Measurements from ENCODE around the gene SLC24A4. TPM values are rescaled to one million over a fixed set of nuclear protein-coding genes. Genes with fewer than 3 reads are reported as not detected.

SLC24A4 gene
- total RNA-seq, 2 donors from 2014 or later: not detected

DNA sequence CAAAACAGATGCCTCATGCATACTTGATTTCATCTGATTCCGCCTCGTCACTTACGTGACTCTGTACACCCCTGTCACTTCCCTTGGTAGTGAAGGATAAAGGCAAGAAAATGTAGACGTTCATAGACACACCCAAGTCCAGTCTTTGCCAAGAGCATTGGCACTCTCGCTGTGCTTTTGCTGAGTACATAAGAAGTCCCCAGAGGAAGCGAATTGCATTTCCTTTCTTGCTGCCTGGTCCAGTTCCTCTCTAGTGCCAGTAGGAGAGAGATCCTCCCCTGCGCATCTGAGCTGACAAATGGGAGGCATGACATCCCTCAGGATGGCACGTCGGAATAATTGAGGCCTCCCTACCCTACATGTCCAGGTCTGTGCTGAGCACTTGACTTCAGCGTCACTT, 169.3 kb downstream of the SLC24A4 start:
- peaks cover 3% of the 10 kb centered on the region for H3K4me1 Mint-ChIP-seq (ENCODE audit: low read depth)
- no peak for ATAC-seq (replicated peaks in 1 of 2)
- H3K27ac Mint-ChIP-seq: no peak overlapping the region
- no peak overlapping the region for H3K4me3 Mint-ChIP-seq
- no peaks in the 10 kb centered on the region for H3K36me3 Mint-ChIP-seq (ENCODE audit: insufficient read depth in 2 of 2)
- H3K9me3 Mint-ChIP-seq: no peaks in the 10 kb centered on the region
- H3K27me3 Mint-ChIP-seq (ENCODE audit: low read depth): peaks cover 4% of the 10 kb centered on the region
- DNase-seq: no peak

- no peak for DNase-seq
- H3K9me3 Mint-ChIP-seq: no peaks in the 10 kb centered on the region
- H3K27ac Mint-ChIP-seq: no peak overlapping the region
- H3K4me3 Mint-ChIP-seq: no peak overlapping the region
- ATAC-seq (replicated peaks in 1 of 2): no peak
- no peaks in the 10 kb centered on the region for H3K4me1 Mint-ChIP-seq (ENCODE audit: low read depth)
- no peaks in the 10 kb centered on the region for H3K36me3 Mint-ChIP-seq (ENCODE audit: insufficient read depth in 2 of 2)
- H3K27me3 Mint-ChIP-seq (ENCODE audit: low read depth): no peaks in the 10 kb centered on the region
Measured at GRCh38 chr14:92493024-92493423, 170.1 kb downstream of the SLC24A4 start.

GRCh38 chr14:92493492-92493891, 170.5 kb downstream of the SLC24A4 start:
- H3K27ac Mint-ChIP-seq: no peak overlapping the region
- DNase-seq: no peak
- H3K27me3 Mint-ChIP-seq (ENCODE audit: low read depth): no peaks in the 10 kb centered on the region
- no peaks in the 10 kb centered on the region for H3K4me1 Mint-ChIP-seq (ENCODE audit: low read depth)
- no peaks in the 10 kb centered on the region for H3K9me3 Mint-ChIP-seq
- no peak overlapping the region for H3K4me3 Mint-ChIP-seq
- ATAC-seq (replicated peaks in 1 of 2): no peak
- H3K36me3 Mint-ChIP-seq (ENCODE audit: insufficient read depth in 2 of 2): no peaks in the 10 kb centered on the region

- DNase-seq (no peak), ATAC-seq (replicated peaks in 1 of 2) (no peak)
- no peaks in the 10 kb centered on the region for H3K4me1 Mint-ChIP-seq (ENCODE audit: low read depth)
- H3K36me3 Mint-ChIP-seq (ENCODE audit: insufficient read depth in 2 of 2): no peaks in the 10 kb centered on the region
- H3K4me3 Mint-ChIP-seq: no peak overlapping the region
- no peaks in the 10 kb centered on the region for H3K27me3 Mint-ChIP-seq (ENCODE audit: low read depth)
- H3K27ac Mint-ChIP-seq: no peak overlapping the region
- no peaks in the 10 kb centered on the region for H3K9me3 Mint-ChIP-seq
Measured at GRCh38 chr14:92494512-92494911, 171.5 kb downstream of the SLC24A4 start.

- H3K27me3 Mint-ChIP-seq (ENCODE audit: low read depth): no peaks in the 10 kb centered on the region
- no peak overlapping the region for H3K4me3 Mint-ChIP-seq
- no peaks in the 10 kb centered on the region for H3K36me3 Mint-ChIP-seq (ENCODE audit: insufficient read depth in 2 of 2)
- no peak for ATAC-seq (replicated peaks in 1 of 2)
- no peak overlapping the region for H3K27ac Mint-ChIP-seq
- H3K4me1 Mint-ChIP-seq (ENCODE audit: low read depth): no peaks in the 10 kb centered on the region
- H3K9me3 Mint-ChIP-seq: no peaks in the 10 kb centered on the region
- DNase-seq: no peak
Measured at GRCh38 chr14:92495027-92495426, 172.1 kb downstream of the SLC24A4 start.

DNA sequence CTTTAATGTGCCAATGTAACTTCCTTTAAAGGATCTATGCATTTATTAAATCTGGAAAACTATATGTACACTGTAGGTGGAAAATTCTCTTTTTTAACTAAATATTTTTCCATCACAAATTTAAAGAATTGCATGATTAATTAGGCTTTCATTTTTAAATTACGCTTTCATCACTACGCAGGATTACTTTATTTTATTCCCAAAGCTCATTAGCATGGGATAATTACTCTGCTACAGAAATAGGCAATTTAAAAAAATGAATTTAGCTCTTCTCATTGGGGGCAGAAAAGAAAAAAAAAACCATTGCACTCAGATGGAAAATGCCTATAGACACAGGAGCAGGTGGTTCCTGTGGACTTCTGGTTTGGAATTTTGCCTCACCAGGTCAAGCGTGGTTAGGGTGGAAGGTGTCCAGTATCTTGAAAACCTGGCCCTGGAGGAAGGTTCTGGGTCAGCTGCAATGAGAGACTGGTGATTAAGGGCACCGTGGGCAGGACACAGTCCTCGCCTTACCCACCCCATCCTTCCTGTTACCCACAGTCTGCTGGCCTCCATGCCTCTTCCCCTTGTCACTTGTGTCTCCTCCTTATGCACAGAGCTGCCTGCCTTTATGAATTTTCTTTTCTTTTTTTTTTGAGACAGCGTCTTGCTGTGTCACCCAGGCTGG, 173.4 kb downstream of the SLC24A4 start:
- Mint-ChIP-seq H3K9me3 (no peaks in the 10 kb centered on the region), H3K4me3 (no peak overlapping the region), H3K27ac (no peak overlapping the region), H3K4me1 (ENCODE audit: low read depth) (no peaks in the 10 kb centered on the region), H3K36me3 (ENCODE audit: insufficient read depth in 2 of 2) (no peaks in the 10 kb centered on the region), H3K27me3 (ENCODE audit: low read depth) (no peaks in the 10 kb centered on the region)
- DNase-seq: no peak
- no peak for ATAC-seq (replicated peaks in 1 of 2)

DNA sequence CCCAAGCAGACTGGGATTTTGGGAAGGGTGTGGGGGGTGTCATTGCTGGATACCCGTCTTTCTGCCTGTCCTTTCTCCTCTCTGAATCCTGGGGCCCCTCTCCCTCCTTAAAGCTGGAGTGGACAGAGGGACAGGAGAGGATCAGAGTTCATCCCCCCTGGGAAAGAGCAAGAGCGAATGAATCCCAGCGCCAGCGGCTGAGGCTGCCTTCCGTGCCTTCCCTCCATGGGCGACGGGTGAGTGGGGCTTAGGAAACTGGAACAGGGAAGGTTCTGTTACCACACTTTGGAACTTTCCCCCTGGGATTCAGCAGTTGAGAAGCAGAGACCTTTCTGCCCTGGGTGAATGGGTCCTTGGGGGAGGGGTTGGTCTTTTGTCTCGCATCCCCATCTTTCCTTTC, 174.4 kb downstream of the SLC24A4 start:
- Mint-ChIP-seq H3K36me3 (ENCODE audit: insufficient read depth in 2 of 2) (no peaks in the 10 kb centered on the region), H3K27me3 (ENCODE audit: low read depth) (no peaks in the 10 kb centered on the region), H3K4me1 (ENCODE audit: low read depth) (no peaks in the 10 kb centered on the region), H3K4me3 (no peak overlapping the region), H3K9me3 (no peaks in the 10 kb centered on the region), H3K27ac (no peak overlapping the region)
- ATAC-seq (replicated peaks in 1 of 2): no peak
- DNase-seq: no peak

- no peaks in the 10 kb centered on the region for H3K9me3 Mint-ChIP-seq
- no peaks in the 10 kb centered on the region for H3K4me1 Mint-ChIP-seq (ENCODE audit: low read depth)
- no peaks in the 10 kb centered on the region for H3K36me3 Mint-ChIP-seq (ENCODE audit: insufficient read depth in 2 of 2)
- DNase-seq (no peak), ATAC-seq (replicated peaks in 1 of 2) (no peak)
- no peak overlapping the region for H3K4me3 Mint-ChIP-seq
- peaks cover 8% of the 10 kb centered on the region for H3K27me3 Mint-ChIP-seq (ENCODE audit: low read depth)
- H3K27ac Mint-ChIP-seq: no peak overlapping the region
Measured at GRCh38 chr14:92499234-92499633, 176.3 kb downstream of the SLC24A4 start.

GRCh38 chr14:92500491-92500941, 177.6 kb downstream of the SLC24A4 start:
- no peak for ATAC-seq (replicated peaks in 1 of 2)
- no peaks in the 10 kb centered on the region for H3K36me3 Mint-ChIP-seq (ENCODE audit: insufficient read depth in 2 of 2)
- H3K27me3 Mint-ChIP-seq (ENCODE audit: low read depth): peaks cover 15% of the 10 kb centered on the region
- no peak overlapping the region for H3K27ac Mint-ChIP-seq
- no peaks in the 10 kb centered on the region for H3K4me1 Mint-ChIP-seq (ENCODE audit: low read depth)
- no peaks in the 10 kb centered on the region for H3K9me3 Mint-ChIP-seq
- no peak for DNase-seq
- H3K4me3 Mint-ChIP-seq: no peak overlapping the region

GRCh38 chr14:92501891-92502351, 179.0 kb downstream of the SLC24A4 start:
- no peak overlapping the region for H3K4me3 Mint-ChIP-seq
- ATAC-seq (replicated peaks in 1 of 2) (no peak), DNase-seq (no peak)
- no peaks in the 10 kb centered on the region for H3K36me3 Mint-ChIP-seq (ENCODE audit: insufficient read depth in 2 of 2)
- peaks cover 16% of the 10 kb centered on the region for H3K27me3 Mint-ChIP-seq (ENCODE audit: low read depth)
- H3K27ac Mint-ChIP-seq: no peak overlapping the region
- no peaks in the 10 kb centered on the region for H3K4me1 Mint-ChIP-seq (ENCODE audit: low read depth)
- no peaks in the 10 kb centered on the region for H3K9me3 Mint-ChIP-seq

- Mint-ChIP-seq H3K27me3 (ENCODE audit: low read depth) (peaks cover 16% of the 10 kb centered on the region), H3K4me3 (no peak overlapping the region), H3K4me1 (ENCODE audit: low read depth) (peaks cover 6% of the 10 kb centered on the region), H3K27ac (no peak overlapping the region), H3K9me3 (no peaks in the 10 kb centered on the region), H3K36me3 (ENCODE audit: insufficient read depth in 2 of 2) (no peaks in the 10 kb centered on the region)
- ATAC-seq (replicated peaks in 1 of 2): no peak
- no peak for DNase-seq
Measured at GRCh38 chr14:92502541-92503286, 179.7 kb downstream of the SLC24A4 start.

DNA sequence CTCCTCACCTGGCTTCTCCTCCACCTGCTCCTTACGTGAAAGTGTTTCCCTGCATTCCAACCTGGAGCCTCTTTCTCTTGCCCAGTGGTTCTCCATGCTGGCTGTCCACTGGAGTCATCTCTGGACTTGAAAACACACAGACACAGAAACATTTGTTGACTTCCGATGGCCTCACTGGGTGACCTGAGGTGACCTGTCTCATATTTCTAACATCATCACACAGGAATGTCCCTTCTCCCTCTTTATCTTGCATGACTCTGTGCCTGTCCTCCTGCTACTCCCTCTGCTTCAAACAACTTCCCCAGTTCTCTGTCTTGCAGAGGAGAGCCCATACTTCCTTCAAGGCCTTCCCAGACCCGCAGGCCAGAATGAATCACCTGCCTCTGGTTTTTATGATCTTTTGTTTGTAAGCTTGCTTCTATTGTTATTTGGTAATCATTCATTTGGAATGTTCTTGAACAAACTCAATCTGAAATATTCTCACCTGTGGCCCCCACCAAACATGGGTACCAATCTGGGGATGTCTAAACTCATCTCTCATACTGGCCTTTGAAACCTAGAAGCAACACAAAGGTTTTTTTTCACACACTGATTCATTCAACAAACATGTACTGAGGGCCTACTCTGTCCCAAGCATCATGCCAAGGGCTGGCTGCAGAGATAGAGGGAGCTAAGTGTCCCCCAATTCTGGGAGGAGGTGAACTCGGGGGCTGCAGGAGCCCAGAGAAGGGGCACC, 181.0 kb downstream of the SLC24A4 start:
- no peak overlapping the region for H3K27ac Mint-ChIP-seq
- peaks cover 6% of the 10 kb centered on the region for H3K4me1 Mint-ChIP-seq (ENCODE audit: low read depth)
- H3K36me3 Mint-ChIP-seq (ENCODE audit: insufficient read depth in 2 of 2): no peaks in the 10 kb centered on the region
- H3K27me3 Mint-ChIP-seq (ENCODE audit: low read depth): peaks cover 25% of the 10 kb centered on the region
- no peak for ATAC-seq (replicated peaks in 1 of 2)
- DNase-seq: no peak
- no peak overlapping the region for H3K4me3 Mint-ChIP-seq
- H3K9me3 Mint-ChIP-seq: no peaks in the 10 kb centered on the region

GRCh38 chr14:92505826-92506225, 182.9 kb downstream of the SLC24A4 start:
- Mint-ChIP-seq H3K27ac (no peak overlapping the region), H3K4me1 (ENCODE audit: low read depth) (peaks cover 6% of the 10 kb centered on the region), H3K36me3 (ENCODE audit: insufficient read depth in 2 of 2) (no peaks in the 10 kb centered on the region), H3K4me3 (no peak overlapping the region), H3K27me3 (ENCODE audit: low read depth) (peaks cover 25% of the 10 kb centered on the region), H3K9me3 (no peaks in the 10 kb centered on the region)
- ATAC-seq (replicated peaks in 1 of 2): no peak
- DNase-seq: no peak
